Activated T-cell treated with anti-CD3 and anti-CD28 coated beads, Interleukin-2, amount 50 U/mL, for 48 hours (primary cell): Measurements from ENCODE around the gene SLC30A2.

Source experiments
- DNase-seq, 2 experiments: peaks; one replicate each; pipeline ENCODE4 v3.0.0-alpha.2; 2020

SLC30A2 gene

GRCh38 chr1:25994402-25995150, 51.3 kb downstream of the SLC30A2 start:
- no peak for DNase-seq

DNA sequence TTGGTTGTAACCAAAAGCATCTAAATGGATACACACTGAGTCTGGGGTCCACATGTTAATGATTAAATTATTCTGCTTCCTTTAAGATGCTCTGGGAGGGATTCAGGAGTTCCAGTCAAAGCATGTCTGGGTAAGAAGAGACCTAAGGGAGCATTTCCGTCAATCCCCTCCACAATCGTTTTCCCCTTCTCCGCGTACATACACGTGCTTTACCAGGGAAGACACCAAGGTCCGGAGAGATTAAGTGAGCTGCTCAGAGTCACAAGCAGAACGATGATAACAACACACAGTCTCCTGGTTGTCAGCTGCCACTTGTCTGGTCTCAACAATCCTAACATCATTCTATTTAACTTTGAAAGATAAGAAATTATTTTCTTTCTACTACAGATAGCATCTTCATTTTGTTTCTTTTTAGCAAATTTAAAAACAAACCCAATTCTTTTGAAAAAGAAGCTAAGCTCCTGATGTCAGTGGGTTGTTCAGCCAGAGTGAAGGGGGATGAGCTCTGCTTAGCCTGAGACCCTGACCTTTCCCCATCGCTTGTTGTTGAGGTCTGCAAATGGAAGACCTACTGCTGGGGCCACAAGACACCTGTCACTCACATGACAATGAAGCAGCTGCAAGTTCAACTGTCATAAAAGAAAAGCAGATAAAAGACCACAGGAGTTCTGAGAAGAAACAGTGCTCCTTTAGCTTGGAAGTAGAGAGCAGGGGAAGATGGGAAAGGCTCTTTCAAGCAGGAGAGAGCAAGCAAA, 52.5 kb downstream of the SLC30A2 start:
- no peak for DNase-seq

GRCh38 chr1:25992689-25993171, 53.2 kb downstream of the SLC30A2 start:
- no peak for DNase-seq

DNA sequence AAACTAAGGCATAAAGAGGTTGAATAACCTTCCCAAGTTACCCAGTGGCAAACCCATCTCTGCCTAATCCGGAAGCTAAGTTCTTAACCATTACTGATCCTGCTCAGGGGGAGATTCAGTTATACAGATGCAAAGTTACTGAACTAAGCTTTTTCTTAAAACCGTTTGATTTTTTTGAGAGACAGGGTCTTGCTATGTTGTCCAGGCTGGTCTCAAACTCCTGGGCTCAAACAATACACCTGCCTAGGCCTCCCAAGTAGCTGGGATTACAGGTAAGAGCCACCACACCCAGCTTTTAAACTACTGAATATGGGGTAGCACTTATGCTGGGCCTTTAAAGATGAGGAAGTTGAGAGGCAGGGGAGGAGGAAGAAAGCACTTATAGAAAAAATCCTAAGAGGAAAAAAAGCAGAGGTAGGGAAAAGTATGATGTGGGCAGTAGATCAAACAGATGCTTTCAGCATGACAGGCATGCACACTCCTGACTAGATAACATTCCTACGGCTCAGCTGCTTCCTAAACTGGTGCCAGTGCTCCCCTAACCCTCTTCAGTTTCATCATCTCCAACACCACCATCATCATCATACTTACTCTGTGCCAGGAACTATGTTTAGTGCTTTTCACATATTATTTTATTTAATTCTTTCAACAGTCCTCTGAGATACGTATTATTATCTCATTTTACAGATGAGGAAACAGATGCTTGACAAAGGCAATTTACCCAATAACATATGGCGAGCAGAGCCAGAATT, 53.8 kb downstream of the SLC30A2 start:
- no peak for DNase-seq

- peak; percentile 57 to 62 for DNase-seq
Observed at GRCh38 chr1:25990702-25991395, 55.1 kb downstream of the SLC30A2 start.

- DNase-seq: peak in 1 of 2 experiments; percentile 26
Observed at GRCh38 chr1:25990251-25990650, 55.7 kb downstream of the SLC30A2 start.

GRCh38 chr1:25989440-25990234, 56.3 kb downstream of the SLC30A2 start:
- DNase-seq: no peak

DNA sequence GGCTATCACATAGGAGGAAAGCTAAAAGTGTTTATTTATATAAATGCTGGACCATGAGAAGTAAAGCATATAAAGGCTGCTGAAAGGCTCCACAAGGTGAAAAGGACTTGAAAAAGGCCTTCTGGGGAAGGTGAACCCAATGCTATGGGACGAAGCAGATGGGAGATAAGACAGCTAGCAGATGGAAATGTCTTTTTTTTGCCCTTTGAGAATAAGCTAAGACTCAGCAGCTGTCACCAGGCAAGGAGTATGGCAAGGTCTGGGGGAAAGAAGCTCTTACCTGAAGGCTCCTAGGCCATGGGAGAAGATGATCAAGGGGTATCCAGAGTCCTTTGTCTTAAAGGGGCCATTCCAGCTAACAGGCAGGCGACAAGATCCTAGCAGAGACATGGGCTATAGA, 58.0 kb downstream of the SLC30A2 start:
- DNase-seq: no peak
